WI38 (cell line): ENCODE data around the gene ST3GAL3.

Source experiments
- H3K4me3 ChIP-seq: 2 replicates; pipeline ENCODE4 v1.5.1; 2011; ENCODE audit warnings: low read depth, mild to moderate bottlenecking, control low read depth, low read length
- TF ChIP-seq, protein P1 (sequence below): IDR thresholded peaks from 2 replicates; pipeline ENCODE4 v1.5.1; 2012; ENCODE audit warnings: low read depth, mild to moderate bottlenecking, control low read depth, low read length

Gene ST3GAL3

DNA sequence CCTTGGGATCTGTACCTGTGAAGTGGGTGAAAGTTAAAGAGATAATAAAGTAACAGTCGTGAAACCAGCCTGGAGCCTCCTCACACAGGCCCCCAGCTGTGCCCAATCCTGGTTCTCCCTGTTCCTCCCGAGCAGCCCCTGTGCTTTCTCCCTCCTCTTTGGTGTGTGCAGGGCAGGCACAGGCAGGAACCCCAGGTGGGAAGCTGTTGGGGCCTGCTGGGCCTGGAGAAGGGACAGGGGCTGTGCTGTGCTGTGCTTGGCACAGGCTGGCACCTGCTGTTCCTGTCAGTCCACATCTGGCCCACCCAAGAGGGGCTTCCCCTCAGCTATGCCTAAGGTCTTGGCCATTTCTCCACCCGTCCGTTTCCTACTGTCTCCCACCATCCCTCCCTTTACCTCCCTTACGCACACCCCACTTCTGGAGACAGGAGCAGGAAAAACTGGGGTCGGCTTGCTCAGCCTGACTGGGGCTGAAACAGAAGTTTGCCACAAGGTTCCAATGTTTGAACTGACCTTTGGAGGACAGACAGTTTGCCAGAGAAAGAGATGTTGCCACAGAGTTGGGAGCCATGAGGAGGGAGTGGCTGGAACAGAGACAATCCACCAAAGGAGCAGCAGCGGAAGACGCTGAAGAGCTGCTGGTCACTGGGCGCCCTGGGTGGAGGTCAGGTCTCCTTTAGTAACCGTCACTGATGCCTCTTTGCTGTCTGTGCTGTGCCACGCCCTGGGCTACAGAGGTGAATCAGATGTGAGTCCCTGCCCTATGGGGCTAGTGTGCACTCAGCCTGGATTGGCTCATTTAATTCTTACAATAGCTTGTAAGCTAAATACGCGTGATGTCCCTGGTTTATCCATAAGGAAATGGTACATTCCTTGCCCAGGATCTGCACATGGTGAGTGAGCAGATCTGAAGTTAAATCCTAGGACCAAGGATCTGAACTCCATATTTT lies 207.5 kb downstream of the ST3GAL3 start:
- TF ChIP-seq, protein P1, sequence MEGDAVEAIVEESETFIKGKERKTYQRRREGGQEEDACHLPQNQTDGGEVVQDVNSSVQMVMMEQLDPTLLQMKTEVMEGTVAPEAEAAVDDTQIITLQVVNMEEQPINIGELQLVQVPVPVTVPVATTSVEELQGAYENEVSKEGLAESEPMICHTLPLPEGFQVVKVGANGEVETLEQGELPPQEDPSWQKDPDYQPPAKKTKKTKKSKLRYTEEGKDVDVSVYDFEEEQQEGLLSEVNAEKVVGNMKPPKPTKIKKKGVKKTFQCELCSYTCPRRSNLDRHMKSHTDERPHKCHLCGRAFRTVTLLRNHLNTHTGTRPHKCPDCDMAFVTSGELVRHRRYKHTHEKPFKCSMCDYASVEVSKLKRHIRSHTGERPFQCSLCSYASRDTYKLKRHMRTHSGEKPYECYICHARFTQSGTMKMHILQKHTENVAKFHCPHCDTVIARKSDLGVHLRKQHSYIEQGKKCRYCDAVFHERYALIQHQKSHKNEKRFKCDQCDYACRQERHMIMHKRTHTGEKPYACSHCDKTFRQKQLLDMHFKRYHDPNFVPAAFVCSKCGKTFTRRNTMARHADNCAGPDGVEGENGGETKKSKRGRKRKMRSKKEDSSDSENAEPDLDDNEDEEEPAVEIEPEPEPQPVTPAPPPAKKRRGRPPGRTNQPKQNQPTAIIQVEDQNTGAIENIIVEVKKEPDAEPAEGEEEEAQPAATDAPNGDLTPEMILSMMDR = no peak
- no peak overlapping the region for H3K4me3 ChIP-seq

DNA sequence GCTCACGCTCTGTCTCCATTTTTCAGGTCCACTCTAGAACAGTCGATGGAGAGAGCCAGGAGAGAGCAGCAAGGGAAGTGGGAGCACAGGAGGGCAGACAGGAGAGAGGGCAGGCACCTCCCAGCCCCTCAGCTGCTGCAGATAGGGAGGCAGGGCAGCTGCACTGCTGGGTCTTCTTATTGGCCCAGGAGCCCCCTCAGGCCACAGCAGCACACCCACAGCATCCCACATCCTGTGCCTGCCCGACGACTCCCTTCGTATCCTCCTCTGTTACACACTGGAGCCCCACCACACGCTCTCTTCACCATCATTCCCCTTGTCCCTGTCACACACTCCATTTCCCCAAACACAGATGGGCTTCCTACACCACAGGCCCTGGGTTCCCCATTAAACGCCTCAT lies 212.6 kb downstream of the ST3GAL3 start:
- H3K4me3 ChIP-seq = no peak overlapping the region
- TF ChIP-seq, protein P1 = no peak

DNA sequence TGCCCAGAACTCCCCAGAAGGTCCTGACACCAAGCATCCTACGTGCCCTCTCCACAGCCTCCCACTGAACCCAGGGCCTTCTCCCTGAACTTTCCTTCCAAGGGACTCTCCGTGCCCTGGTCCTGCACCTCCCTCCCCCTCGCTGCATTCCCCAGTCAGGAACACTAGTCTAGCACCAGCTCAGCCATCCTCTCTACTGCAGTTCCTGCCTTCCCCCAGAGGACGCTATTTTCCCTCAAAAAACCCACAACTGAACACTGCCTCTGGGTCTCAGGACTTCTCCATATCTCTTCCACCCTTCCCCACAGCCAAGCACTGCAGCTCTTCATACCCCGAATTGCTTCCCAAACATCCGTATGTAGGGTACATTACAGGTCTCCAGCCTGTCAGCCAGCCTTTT lies 213.7 kb downstream of the ST3GAL3 start:
- TF ChIP-seq, protein P1 = no peak
- H3K4me3 ChIP-seq = no peak overlapping the region

DNA sequence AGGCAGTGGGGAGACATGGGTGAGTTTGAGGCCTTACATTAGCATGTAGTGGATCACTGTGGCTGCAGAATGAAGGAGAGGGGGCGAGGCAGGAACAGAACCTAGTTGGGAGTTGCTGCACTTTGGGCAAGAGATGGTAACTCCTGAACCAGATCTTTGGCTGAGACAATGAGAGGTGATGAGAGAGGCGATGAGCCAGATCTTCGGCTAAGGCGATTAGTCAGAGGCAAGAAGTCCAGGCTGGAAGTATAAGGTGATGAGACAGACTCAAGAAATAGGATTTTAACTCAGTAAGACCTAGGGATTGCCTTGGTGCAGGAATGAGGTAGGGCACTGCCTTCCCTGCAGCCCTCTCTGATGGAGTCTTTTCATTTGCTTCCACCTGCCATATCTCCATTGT lies 217.2 kb downstream of the ST3GAL3 start:
- TF ChIP-seq, protein P1 = no peak
- no peak overlapping the region for H3K4me3 ChIP-seq

DNA sequence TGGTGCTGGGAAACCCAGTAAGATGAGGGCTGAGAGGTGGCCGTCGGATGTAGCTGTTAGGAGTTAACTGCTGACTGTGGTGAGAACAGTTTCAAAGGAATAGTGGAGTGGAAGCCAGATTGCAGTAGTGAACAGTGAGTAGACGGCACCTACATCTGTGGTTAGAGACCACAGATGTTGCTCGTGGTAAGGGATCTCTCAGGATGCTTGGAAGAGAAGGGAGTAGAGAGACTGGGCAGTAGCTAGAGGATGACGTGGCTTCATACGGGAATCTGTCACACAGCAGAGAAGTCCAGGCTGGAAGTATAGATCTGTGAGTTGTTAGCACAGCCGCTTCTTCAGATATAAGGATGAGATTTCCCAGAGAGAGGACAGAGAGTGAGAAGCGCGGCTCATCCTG lies 218.5 kb downstream of the ST3GAL3 start:
- no peak overlapping the region for H3K4me3 ChIP-seq

DNA sequence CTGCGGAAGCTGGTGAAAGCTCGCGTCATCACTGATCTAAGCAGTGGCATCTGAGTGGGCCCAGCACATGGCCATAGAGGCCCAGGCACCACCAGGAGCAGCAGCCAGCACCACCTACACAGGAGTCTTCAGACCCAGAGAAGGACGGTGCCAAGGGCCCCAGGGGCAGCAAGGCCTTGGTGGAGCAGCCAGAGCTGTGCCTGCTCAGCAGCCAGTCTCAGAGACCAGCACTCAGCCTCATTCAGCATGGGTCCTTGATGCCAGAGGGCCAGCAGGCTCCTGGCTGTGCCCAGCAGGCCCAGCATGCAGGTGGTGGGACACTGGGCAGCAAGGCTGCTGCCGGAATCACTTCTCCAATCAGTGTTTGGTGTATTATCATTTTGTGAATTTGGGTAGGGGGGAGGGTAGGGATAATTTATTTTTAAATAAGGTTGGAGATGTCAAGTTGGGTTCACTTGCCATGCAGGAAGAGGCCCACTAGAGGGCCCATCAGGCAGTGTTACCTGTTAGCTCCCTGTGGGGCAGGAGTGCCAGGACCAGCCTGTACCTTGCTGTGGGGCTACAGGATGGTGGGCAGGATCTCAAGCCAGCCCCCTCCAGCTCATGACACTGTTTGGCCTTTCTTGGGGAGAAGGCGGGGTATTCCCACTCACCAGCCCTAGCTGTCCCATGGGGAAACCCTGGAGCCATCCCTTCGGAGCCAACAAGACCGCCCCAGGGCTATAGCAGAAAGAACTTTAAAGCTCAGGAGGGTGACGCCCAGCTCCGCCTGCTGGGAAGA lies 223.0 kb downstream of the ST3GAL3 start:
- no peak overlapping the region for H3K4me3 ChIP-seq

More for the DNA sequence above, 218.5 kb downstream of the ST3GAL3 start:
- TF ChIP-seq, protein P1 = no peak

More for the DNA sequence above, 223.0 kb downstream of the ST3GAL3 start:
- TF ChIP-seq, protein P1 = peak; percentile 11; the same call in 1 of the 2 replicates
